NT2/D1 (cell line): ENCODE data around the gene TBC1D25.

ENCODE experiments used
- DNase-seq: peaks from one replicate; pipeline ENCODE4 v3.0.0-alpha.2; 2011; ENCODE audit warnings: low read depth, low spot score
- H3K27me3 ChIP-seq: 2 replicates; pipeline ENCODE4 v1.6.0; 2011; ENCODE audit warnings: mild to moderate bottlenecking; ENCODE audit not compliant: insufficient read length, insufficient read depth
- H3K36me3 ChIP-seq: 2 replicates; pipeline ENCODE4 v1.6.1; 2011; ENCODE audit warnings: mild to moderate bottlenecking, low read length, mixed read lengths; ENCODE audit not compliant: insufficient read depth, insufficient read length
- H3K4me1 ChIP-seq: 2 replicates; pipeline ENCODE4 v1.5.1; 2011; ENCODE audit not compliant: insufficient read depth, insufficient read length
- H3K4me3 ChIP-seq: 2 replicates; pipeline ENCODE4 v1.5.1; 2011; ENCODE audit warnings: low read depth; ENCODE audit not compliant: insufficient read length
- H3K9ac ChIP-seq: 2 replicates; pipeline ENCODE4 v1.6.0; 2011; ENCODE audit warnings: low read depth; ENCODE audit not compliant: insufficient read length
- H3K9me3 ChIP-seq: 2 replicates; pipeline ENCODE4 v1.5.1; 2011; ENCODE audit warnings: mild to moderate bottlenecking, low read length; ENCODE audit not compliant: insufficient read depth
- SUZ12 ChIP-seq: IDR thresholded peaks from 2 replicates; pipeline ENCODE4 v1.6.1; 2011; ENCODE audit not compliant: insufficient read length, insufficient read depth; ENCODE audit errors: extremely low read depth
- YY1 ChIP-seq: IDR thresholded peaks from 2 replicates; pipeline ENCODE4 v1.6.1; 2011; ENCODE audit not compliant: insufficient read length, insufficient read depth
- ZNF274 ChIP-seq: IDR thresholded peaks from 2 replicates; pipeline ENCODE4 v1.6.1; 2011; ENCODE audit warnings: mild to moderate bottlenecking, low read depth, low read length

The TBC1D25 gene

GRCh38 chrX:48530736-48531135 is 8.8 kb upstream of the TBC1D25 start:
- no peaks in the 10 kb centered on the region for H3K9me3 ChIP-seq
- no peak for DNase-seq
- H3K9ac ChIP-seq = no peak overlapping the region
- H3K27me3 ChIP-seq = no peaks in the 10 kb centered on the region
- no peaks in the 10 kb centered on the region for H3K4me1 ChIP-seq
- H3K36me3 ChIP-seq = peaks cover 39% of the 10 kb centered on the region
- H3K4me3 ChIP-seq = no peak overlapping the region
- TF ChIP-seq SUZ12 (no peak), YY1 (no peak), ZNF274 (no peak)

DNA sequence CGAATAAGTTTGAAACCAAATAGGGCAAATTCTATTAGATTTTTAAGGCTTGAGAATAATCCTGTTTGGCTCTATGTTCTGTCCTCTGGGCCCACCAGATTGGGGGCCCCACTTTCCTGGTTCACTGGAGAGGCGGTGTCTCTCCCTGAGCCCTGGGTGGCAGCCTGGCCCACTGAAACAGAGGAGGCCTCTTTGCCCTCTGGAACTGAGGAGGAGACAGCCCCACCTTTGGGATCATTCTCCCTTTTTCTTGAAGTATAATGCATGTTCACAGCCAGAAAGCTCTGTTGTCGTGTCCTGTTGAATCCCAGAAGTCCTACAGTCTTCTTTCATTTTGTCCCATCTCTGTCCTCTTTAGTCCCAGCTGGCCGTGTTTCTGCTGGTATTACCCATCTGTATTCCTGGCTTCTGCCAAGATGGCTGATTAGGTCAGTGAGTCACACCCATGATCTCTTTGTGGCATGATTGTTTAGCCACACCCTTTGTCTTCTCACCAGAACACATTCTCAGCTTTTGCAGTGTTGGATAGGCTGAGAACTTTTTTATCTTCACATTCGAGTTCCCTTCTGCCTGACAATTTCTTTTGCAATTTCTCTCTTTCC is 8.1 kb upstream of the TBC1D25 start:
- DNase-seq = no peak
- Histone ChIP-seq H3K9ac (no peak overlapping the region), H3K9me3 (no peaks in the 10 kb centered on the region), H3K4me1 (no peaks in the 10 kb centered on the region), H3K4me3 (no peak overlapping the region), H3K36me3 (peaks cover 36% of the 10 kb centered on the region), H3K27me3 (no peaks in the 10 kb centered on the region)
- no peak for TF ChIP-seq ZNF274
- TF ChIP-seq YY1 = no peak

- TF ChIP-seq ZNF274 (no peak), SUZ12 (no peak), YY1 (no peak)
- Histone ChIP-seq H3K27me3 (no peaks in the 10 kb centered on the region), H3K9me3 (no peaks in the 10 kb centered on the region), H3K36me3 (peaks cover 29% of the 10 kb centered on the region), H3K9ac (no peak overlapping the region), H3K4me1 (no peaks in the 10 kb centered on the region), H3K4me3 (no peak overlapping the region)
- DNase-seq = no peak
Measured at GRCh38 chrX:48532161-48532560, 7.4 kb upstream of the TBC1D25 start.

DNA sequence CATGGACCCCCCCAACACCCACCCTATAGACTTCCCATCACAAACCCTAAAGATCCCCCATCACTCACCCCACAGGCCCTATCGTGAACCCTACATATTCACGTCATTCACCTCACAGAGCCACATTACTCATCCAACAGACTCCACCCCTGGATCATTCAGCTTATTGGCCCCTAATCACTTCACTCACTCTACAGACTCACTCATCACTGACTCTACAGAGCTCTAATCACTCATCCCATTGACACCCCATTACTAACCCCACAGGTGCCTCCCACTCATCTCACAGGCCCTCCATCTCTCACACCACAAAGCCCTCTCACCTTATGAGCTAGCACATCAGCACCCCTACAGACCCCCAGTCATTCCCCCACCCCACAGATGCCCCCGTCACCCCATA is 6.3 kb upstream of the TBC1D25 start:
- no peak for DNase-seq
- Histone ChIP-seq H3K9ac (no peak overlapping the region), H3K4me1 (no peaks in the 10 kb centered on the region), H3K36me3 (peaks cover 19% of the 10 kb centered on the region), H3K27me3 (no peaks in the 10 kb centered on the region), H3K9me3 (no peaks in the 10 kb centered on the region), H3K4me3 (no peak overlapping the region)
- no peak for TF ChIP-seq YY1
- TF ChIP-seq SUZ12 = no peak
- TF ChIP-seq ZNF274 = no peak

DNA sequence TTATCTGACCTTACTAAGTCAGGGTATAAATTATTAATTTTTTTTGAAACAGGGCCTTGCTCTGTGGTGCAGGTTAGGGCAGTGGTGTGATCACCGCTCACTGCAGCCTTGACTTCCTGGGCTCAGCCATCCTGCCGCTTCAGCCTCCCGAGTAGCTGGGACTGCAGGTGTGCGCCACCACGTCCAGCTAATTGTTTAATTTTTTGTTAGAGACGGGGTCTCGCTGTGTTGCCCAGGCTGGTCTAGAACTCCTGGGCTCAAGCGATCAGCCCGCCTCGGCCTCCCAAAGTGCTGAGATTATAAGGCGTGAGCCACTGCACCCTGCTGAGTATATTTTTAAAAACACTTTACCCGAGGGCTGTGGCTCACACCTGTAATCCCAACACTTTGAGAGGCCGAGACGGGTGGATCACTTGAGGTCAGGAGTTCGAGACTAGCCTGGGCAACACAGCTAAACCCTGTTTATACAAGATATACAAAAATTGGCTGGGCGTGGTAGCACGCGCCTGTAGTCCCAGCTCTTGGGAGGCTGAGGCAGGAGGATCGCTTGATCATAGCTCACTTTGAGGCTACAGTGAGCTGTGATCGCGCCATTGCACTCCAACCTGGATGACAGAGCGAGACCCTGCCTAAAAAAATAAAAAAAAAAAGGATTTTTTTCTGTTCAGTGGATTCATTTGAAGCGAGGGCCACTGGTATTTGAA is 721 bp upstream of the TBC1D25 start:
- no peak overlapping the region for H3K4me3 ChIP-seq

DNA sequence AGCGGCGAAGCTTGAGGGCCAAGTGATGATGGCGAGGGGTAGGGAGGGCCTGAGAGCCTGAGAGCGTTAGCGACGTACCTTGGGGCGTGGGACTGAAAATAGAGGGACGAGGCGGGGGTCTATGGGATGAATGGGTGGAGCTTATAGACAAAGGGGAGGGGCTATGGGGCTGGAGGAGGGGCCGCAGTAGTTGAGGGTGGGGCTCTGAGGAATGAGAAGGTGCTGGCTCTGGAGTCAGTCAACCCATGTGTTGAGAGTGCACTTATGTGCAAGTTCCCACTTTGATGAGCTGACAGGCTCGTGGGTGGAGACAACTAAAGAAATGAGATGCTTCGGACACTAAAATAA is 488 bp downstream of the TBC1D25 start:
- no peak for DNase-seq
- TF ChIP-seq SUZ12 (no peak), ZNF274 (no peak), YY1 (no peak)

More for the DNA sequence above, 721 bp upstream of the TBC1D25 start:
- peaks cover 2% of the 10 kb centered on the region for H3K4me1 ChIP-seq
- no peak overlapping the region for H3K9ac ChIP-seq
- peaks cover 8% of the 10 kb centered on the region for H3K36me3 ChIP-seq
- H3K9me3 ChIP-seq = no peaks in the 10 kb centered on the region
- TF ChIP-seq SUZ12 = no peak
- no peak for TF ChIP-seq ZNF274
- TF ChIP-seq YY1 = no peak
- no peak for DNase-seq
- no peaks in the 10 kb centered on the region for H3K27me3 ChIP-seq

DNA sequence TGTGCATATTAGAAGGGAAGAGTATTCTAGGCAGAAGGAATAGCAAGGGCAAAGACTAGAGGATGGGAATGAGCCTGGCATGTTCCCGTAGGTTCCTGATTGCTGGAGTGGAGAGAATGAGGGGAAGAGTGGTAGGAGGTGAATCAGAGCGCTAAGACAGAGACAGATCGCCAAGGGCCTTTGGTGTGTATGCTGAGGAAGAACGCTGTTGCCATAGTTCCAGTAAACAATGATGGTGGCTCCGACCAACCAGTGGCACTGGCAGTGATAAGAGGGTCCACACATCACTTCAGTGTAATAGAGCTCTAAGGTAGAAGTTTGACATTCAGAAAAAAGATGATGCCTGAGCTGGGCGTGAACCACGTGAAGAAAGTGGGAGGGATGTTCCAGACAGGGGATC is 966 bp downstream of the TBC1D25 start:
- TF ChIP-seq ZNF274 (no peak), YY1 (no peak)
- Histone ChIP-seq H3K4me1 (peaks cover 2% of the 10 kb centered on the region), H3K27me3 (no peaks in the 10 kb centered on the region), H3K9ac (no peak overlapping the region), H3K36me3 (peaks cover 18% of the 10 kb centered on the region), H3K4me3 (peak overlapping the region; percentile 43), H3K9me3 (no peaks in the 10 kb centered on the region)
- no peak for DNase-seq

More for the DNA sequence above, 488 bp downstream of the TBC1D25 start:
- Histone ChIP-seq H3K4me1 (peaks cover 2% of the 10 kb centered on the region), H3K27me3 (no peaks in the 10 kb centered on the region), H3K9me3 (no peaks in the 10 kb centered on the region), H3K4me3 (peak overlapping the region; percentile 43), H3K9ac (peak overlapping the region; percentile 67), H3K36me3 (peaks cover 16% of the 10 kb centered on the region)
